Measurements from ENCODE around the gene CBS. TPM values are rescaled to one million over a fixed set of nuclear protein-coding genes. Genes with fewer than 3 reads are reported as not detected.

CBS gene
- 11.1 TPM for total RNA-seq

GRCh38 chr21:43075170-43076022, at the start of gene CBS:
Gene CBS, minus strand, starts transcription at chr21:43075835. Its CDS starts 3,642 bp downstream, at chr21:43072193.

DNA sequence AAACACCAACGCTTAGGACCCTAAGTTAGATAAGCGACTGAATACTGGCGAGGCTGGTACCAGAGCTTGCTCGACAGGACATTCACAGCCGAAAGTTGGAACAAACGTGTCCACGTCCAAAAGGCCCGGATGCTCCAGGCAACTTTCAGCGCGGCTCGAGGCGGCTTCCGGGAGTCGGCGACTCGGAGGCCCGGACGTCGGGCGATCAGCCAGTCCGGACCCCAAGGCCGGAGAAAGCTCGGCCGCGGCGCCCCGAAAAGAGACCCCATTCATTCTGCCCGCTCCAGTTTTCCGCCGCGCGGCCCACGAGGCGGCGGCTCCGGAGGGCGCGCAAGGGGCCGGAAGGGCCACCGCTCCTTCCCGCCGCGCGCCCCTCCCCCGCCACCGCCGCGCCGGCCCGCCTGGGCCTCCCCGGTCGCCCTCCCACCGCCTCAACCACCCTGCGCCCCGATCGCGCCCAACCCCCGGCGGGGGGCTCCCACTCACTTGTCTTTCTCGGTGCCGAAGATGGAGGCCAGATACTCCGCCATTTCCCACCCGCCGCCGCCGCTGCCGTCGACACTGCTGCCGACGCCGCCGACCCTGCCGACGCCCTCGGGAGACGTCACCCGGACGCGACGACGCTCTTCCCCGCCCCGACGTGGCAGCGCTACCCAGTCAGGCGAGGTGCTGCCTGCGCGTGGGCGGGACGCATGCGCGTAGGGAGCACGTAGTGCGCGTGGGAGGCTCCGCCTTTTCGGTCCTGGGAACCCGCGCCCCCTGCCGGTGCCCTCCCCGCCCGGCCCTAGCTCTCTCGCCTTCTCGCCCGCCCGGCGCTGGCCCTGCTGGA, 31.5 kb upstream of the CBS start, which contains the start of gene U2AF1:
Gene U2AF1 (minus strand): TSS at position 606 of the 829 bp plus-strand sequence. CDS start 76 bp downstream, at position 530.

Other genes with a start within 250 kb of the CBS start
- 14.5 TPM for gene WDR4, start 196.3 kb downstream of the CBS start, total RNA-seq
- 68.0 TPM for gene NDUFV3, start 182.5 kb downstream of the CBS start, total RNA-seq
- not detected for gene ERVH48-1, start 150.2 kb downstream of the CBS start, total RNA-seq
- 24.8 TPM for gene PKNOX1, start 101.3 kb downstream of the CBS start, total RNA-seq
- 64.6 TPM for gene U2AF1, start 31.7 kb upstream of the CBS start, total RNA-seq
- gene CRYAA, start 93.2 kb upstream of the CBS start, total RNA-seq, result 23.1 TPM